Stimulated activated CD4-positive, alpha-beta T cell treated with anti-CD3 and anti-CD28 coated beads, Interleukin-1b, Interleukin-23, amount 100 ng/mL, for 24 hours (primary cell): ENCODE measurements around the gene ADRA2A.

Experiments used
- DNase-seq, 4 experiments: peaks; one replicate each; pipeline ENCODE4 v3.0.0-alpha.2; 2020; ENCODE audit warnings: low read depth in 4 of 4, low spot score in 1 of 4

The ADRA2A gene

GRCh38 chr10:111109501-111110242, 32.8 kb downstream of the ADRA2A start:
- DNase-seq, result no peak

GRCh38 chr10:111110771-111111170, 33.9 kb downstream of the ADRA2A start:
- DNase-seq, result no peak

- DNase-seq, result no peak
These were observed 35.5 kb downstream of the ADRA2A start for GRCh38 chr10:111112333-111112732.

GRCh38 chr10:111113238-111113960, 36.6 kb downstream of the ADRA2A start:
- DNase-seq, result no peak

GRCh38 chr10:111113961-111114757, 37.3 kb downstream of the ADRA2A start:
- DNase-seq, result no peak

GRCh38 chr10:111114758-111115500, 38.1 kb downstream of the ADRA2A start:
- DNase-seq, result no peak

- no peak for DNase-seq
These were observed 39.4 kb downstream of the ADRA2A start for GRCh38 chr10:111116211-111116610.

- DNase-seq, result no peak
These were observed 40.1 kb downstream of the ADRA2A start for GRCh38 chr10:111116762-111117445.

- DNase-seq, result no peak
These were observed 40.9 kb downstream of the ADRA2A start for GRCh38 chr10:111117528-111118277.

- no peak for DNase-seq
These were observed 41.9 kb downstream of the ADRA2A start for GRCh38 chr10:111118758-111119157.

- DNase-seq, result no peak
These were observed 42.8 kb downstream of the ADRA2A start for GRCh38 chr10:111119637-111120036.

- DNase-seq, result no peak
These were observed 45.3 kb downstream of the ADRA2A start for GRCh38 chr10:111122127-111122526.

- no peak for DNase-seq
These were observed 47.1 kb downstream of the ADRA2A start for GRCh38 chr10:111123883-111124282.

- no peak for DNase-seq
These were observed 48.3 kb downstream of the ADRA2A start for GRCh38 chr10:111125102-111125501.

GRCh38 chr10:111126077-111126476, 49.2 kb downstream of the ADRA2A start:
- no peak for DNase-seq

GRCh38 chr10:111127081-111127848, 50.4 kb downstream of the ADRA2A start:
- no peak for DNase-seq

- no peak for DNase-seq
These were observed 51.7 kb downstream of the ADRA2A start for GRCh38 chr10:111128331-111129180.

- DNase-seq, result no peak
These were observed 52.5 kb downstream of the ADRA2A start for GRCh38 chr10:111129363-111129762.
